PC-3 (cell line): ENCODE data around the gene RPL3. TPM values are rescaled to one million over a fixed set of nuclear protein-coding genes. Genes with fewer than 3 reads are reported as not detected.

Source experiments
- ATAC-seq: fragments of 200-7000 bp; cut with Tn5 transposase; 2 replicates; pipeline ENCODE4 v1.9.1; 2020; ENCODE audit warnings: mild to moderate bottlenecking, moderate library complexity
- BruUV-seq: library from RNA; stranded (reverse); fragments of 400-500 nt; replicated peaks from 2 replicates; lab custom pipeline; 2021; lab: Mats Ljungman, UMichigan
- CTCF ChIA-PET: fragments of 300-600 bp; sonication (Branson Sonifier 250); formaldehyde crosslinking; loops from one replicate; lab custom pipeline; 2022; ENCODE audit warnings: antibody characterized with exemption; lab: Charles Lee
- POLR2A ChIA-PET: fragments of 300-600 bp; sonication (Branson Sonifier 250); formaldehyde crosslinking; loops from one replicate; lab custom pipeline; 2022; ENCODE audit warnings: antibody characterized with exemption; ENCODE audit not compliant: unreplicated experiment; lab: Charles Lee
- DNase-seq: peaks from one replicate; pipeline ENCODE4 v3.0.0-alpha.2; 2015
- H2AFZ ChIP-seq: fragments of 300-600 bp; sonication (generic); 2 replicates; pipeline ENCODE4 v1.6.0; 2016; ENCODE audit warnings: antibody characterized with exemption, low read length
- H3F3A ChIP-seq: fragments of 300-600 bp; sonication (generic); one replicate; pipeline ENCODE4 v1.6.0; 2017; ENCODE audit warnings: antibody characterized with exemption, low read length, control low read depth, mild to moderate bottlenecking; ENCODE audit not compliant: unreplicated experiment
- H3K27ac ChIP-seq: fragments of 300-600 bp; sonication (generic); 2 replicates; pipeline ENCODE4 v1.5.1; 2016; ENCODE audit warnings: mild to moderate bottlenecking, low read length
- H3K27me3 ChIP-seq: fragments of 300-600 bp; sonication (generic); 2 replicates; pipeline ENCODE4 v1.6.1; 2016; ENCODE audit warnings: low read length, mixed read lengths
- H3K36me3 ChIP-seq: fragments of 300-600 bp; sonication (generic); 2 replicates; pipeline ENCODE4 v1.6.1; 2016; ENCODE audit warnings: low read depth, mixed run types, low read length, mixed read lengths
- H3K4me1 ChIP-seq: fragments of 300-600 bp; sonication (generic); 2 replicates; pipeline ENCODE4 v1.5.1; 2016; ENCODE audit warnings: low read length; ENCODE audit not compliant: insufficient read depth
- H3K4me2 ChIP-seq: fragments of 300-600 bp; sonication (generic); 2 replicates; pipeline ENCODE4 v1.6.0; 2016; ENCODE audit warnings: low read length
- H3K4me3 ChIP-seq: fragments of 300-600 bp; sonication (generic); 2 replicates; pipeline ENCODE4 v1.5.1; 2016; ENCODE audit warnings: mild to moderate bottlenecking, low read length, mixed read lengths
- H3K79me2 ChIP-seq: fragments of 300-600 bp; sonication (generic); 2 replicates; pipeline ENCODE4 v1.6.1; 2017; ENCODE audit warnings: low read length, mixed read lengths
- H3K9ac ChIP-seq: fragments of 300-600 bp; sonication (generic); 2 replicates; pipeline ENCODE4 v1.6.0; 2016; ENCODE audit warnings: mild to moderate bottlenecking, low read length
- H3K9me2 ChIP-seq: fragments of 300-600 bp; sonication (generic); replicated peaks from 2 replicates; pipeline ENCODE4 v1.6.1; 2016; ENCODE audit warnings: mixed run types, low read length, mixed read lengths
- H3K9me3 ChIP-seq: fragments of 300-600 bp; sonication (generic); 2 replicates; pipeline ENCODE4 v1.6.1; 2016; ENCODE audit warnings: low read length, mixed read lengths
- H4K20me1 ChIP-seq: fragments of 300-600 bp; sonication (generic); 2 replicates; pipeline ENCODE4 v1.6.1; 2016; ENCODE audit warnings: low read length, mixed read lengths
- CTCF ChIP-seq: fragments of 300-600 bp; sonication (generic); conservative IDR thresholded peaks from 2 replicates; pipeline ENCODE4 v1.5.1; 2017; ENCODE audit warnings: antibody characterized with exemption, low read depth, mild to moderate bottlenecking, low read length
- EZH2 ChIP-seq: fragments of 300-600 bp; sonication (generic); IDR thresholded peaks from one replicate; pipeline ENCODE4 v1.6.1; 2017; ENCODE audit warnings: antibody characterized with exemption, mild to moderate bottlenecking, low read length; ENCODE audit not compliant: unreplicated experiment
- EZH2phosphoT487 ChIP-seq: fragments of 300-600 bp; sonication (generic); IDR thresholded peaks from 2 replicates; pipeline ENCODE4 v1.6.1; 2018; ENCODE audit warnings: mild to moderate bottlenecking, antibody characterized with exemption, low read length, borderline replicate concordance
- intact Hi-C: fragments of 100-400 bp; cut with micrococcal nuclease; formaldehyde crosslinking; loops from 2 replicates; pipeline ENCODE4 v1.9.0; 2023
- total RNA-seq: library from RNA; depleted of rRNA; stranded (reverse); fragments of >200 nt; gene quantifications from 2 replicates; pipeline ENCODE4 v1.2.3, GENCODE V29; 2014

The RPL3 gene
- total RNA-seq, 1 experiment from 2014 or later = 1,363 TPM

GRCh38 chr22:39298241-39298987 lies 21.0 kb downstream of the RPL3 start:
- ChIA-PET CTCF (no interaction called here), POLR2A (interaction anchor here (0.6 kb wide), 1 partner anchor 22 kb away, joined by 3 read pairs; no protein-coding TSS in a partner anchor)
- Histone ChIP-seq H3K79me2 (no peaks in the 10 kb centered on the region), H3K27ac (no peak overlapping the region), H3K27me3 (no peaks in the 10 kb centered on the region), H4K20me1 (no peaks in the 10 kb centered on the region), H3F3A (no peaks in the 10 kb centered on the region), H3K4me3 (no peak overlapping the region), H3K4me2 (no peak overlapping the region), H2AFZ (no peak overlapping the region), H3K9me3 (no peaks in the 10 kb centered on the region), H3K36me3 (no peaks in the 10 kb centered on the region), H3K4me1 (peaks cover 10% of the 10 kb centered on the region), H3K9me2 (no peaks in the 10 kb centered on the region), H3K9ac (no peak overlapping the region)
- intact Hi-C loops = no loop called here
- no peak for DNase-seq
- BruUV-seq = no TSS peak
- no peak for ATAC-seq
- TF ChIP-seq EZH2phosphoT487 (no peak), CTCF (no peak), EZH2 (no peak)

GRCh38 chr22:39297490-39298240 lies 21.8 kb downstream of the RPL3 start:
- Histone ChIP-seq H3K4me1 (peaks cover 14% of the 10 kb centered on the region), H4K20me1 (no peaks in the 10 kb centered on the region), H3K4me2 (no peak overlapping the region), H3K27ac (no peak overlapping the region), H3K36me3 (no peaks in the 10 kb centered on the region), H3K9me2 (no peaks in the 10 kb centered on the region), H3K4me3 (no peak overlapping the region), H3K9me3 (no peaks in the 10 kb centered on the region), H3K27me3 (no peaks in the 10 kb centered on the region), H3K9ac (no peak overlapping the region), H2AFZ (no peak overlapping the region), H3F3A (no peaks in the 10 kb centered on the region), H3K79me2 (no peaks in the 10 kb centered on the region)
- DNase-seq (no peak), ATAC-seq (no peak)
- intact Hi-C loops = no loop called here
- TF ChIP-seq CTCF (no peak), EZH2phosphoT487 (no peak), EZH2 (no peak)
- ChIA-PET POLR2A (interaction anchor here (0.6 kb wide), 1 partner anchor 23 kb away, joined by 3 read pairs; no protein-coding TSS in a partner anchor), CTCF (no interaction called here)
- no TSS peak for BruUV-seq
